Measurements from ENCODE around the gene QKI.
A peak's percentile ranks its signal among the peaks of the same experiment; 100 is the strongest.
"Not testable (repeated sequence)": the region's sequence is repeated elsewhere in the genome, so short reads cannot be mapped to it uniquely, and the experiment has no call there.

QKI gene

GRCh38 chr6:163414946-163415619, 565 bp downstream of the QKI start:
- no peak for DNase-seq (ENCODE audit: low read depth)

DNA sequence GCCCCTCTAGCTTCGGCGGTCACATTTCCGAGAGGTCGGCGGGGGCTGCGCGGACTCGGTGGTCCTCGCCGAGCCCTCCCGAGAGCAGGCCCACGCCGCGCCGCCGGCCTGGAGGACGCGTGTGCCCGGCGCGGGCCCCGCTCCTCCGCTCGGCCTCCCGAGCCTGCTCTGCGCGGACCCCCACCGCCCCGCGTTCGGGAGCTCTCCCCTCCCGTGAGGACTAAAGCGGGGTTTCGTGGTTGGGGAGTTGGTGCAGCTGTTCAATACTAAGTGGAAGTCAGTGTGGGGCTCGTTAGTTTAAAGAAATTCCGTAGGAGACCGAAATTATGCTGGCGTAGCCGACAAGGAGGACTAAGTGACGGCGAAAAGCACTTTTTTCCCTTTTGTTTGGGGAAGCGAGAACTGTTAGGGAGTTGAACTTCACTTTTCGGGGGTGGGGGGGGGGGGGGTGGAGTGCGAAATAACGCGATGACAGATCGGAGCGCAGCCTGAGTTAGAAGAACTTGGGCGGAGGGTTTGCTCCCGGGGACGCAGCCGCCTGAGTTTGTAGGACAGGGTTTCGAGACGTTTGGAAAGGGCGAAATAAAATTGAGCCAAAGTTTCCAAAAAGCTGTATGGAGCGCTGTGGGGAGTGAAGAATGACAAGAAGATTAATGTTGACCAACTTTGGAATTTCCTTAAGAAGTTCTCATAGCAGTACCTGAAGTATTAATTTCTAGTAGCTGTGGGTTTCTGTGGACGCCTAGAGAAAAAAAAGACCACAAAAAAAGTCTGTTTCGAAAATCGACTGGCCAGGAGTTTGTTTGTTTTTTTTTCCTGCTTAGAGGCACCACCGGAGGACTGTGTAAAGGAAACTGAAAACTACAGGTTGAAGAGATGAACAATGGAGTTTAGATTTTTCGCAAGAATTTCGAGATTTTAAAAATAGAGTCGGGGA, 1.4 kb downstream of the QKI start:
- peak; percentile 18 for DNase-seq (ENCODE audit: low read depth)

GRCh38 chr6:163416557-163417253, 2.2 kb downstream of the QKI start:
- DNase-seq (ENCODE audit: low read depth): no peak

DNA sequence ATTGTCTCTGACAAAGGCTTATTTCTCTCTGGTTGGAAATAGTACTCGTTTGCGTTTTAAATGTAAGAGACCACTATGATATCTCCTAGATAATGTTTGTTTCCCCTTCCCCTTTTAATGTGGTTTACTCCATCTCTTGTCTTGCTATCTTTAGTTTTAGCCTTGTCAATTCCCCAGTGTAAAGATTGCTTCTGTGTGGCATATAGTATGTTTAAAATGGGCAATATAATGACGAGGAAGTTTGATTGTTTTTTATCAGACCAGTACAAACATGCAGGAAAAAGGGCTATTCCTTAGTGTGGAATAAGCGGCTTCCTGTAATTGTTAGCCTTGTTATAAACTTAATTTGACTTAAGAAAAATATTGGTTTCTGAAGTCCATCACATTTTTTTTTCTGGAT, 3.1 kb downstream of the QKI start:
- DNase-seq (ENCODE audit: low read depth): no peak

DNA sequence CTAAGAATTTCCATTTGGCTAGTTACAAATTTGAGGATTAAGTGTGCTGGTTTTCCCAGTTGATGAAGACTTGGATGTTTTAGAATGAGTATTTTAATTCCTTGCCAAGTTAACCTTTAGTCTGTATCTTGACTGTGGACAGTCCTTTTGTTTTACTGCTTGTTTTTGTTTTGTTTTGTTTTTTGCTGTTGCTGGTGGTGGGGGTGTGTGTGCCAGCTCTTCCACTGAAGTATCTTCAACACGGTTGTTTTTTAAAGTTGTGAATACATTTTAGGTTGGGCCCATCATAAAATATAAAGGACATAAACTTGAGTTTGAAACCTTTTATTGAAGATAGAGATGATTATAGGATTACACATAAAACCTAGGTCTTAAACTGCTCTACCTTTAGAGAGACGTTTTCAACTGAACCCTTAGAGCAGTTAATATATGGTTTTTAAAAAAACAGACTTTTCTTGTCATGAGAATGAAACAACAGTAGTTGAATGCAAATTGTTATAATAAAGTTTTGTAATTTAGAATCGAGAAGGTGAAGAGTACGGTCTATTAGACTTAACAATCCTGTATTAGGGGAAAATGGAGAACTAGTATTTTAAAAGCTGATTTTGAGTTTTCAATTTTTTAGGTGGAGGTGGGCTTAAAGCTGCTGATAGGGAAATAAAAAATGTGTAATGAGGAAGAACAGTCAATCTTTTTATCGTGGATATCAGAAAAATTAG, 4.0 kb downstream of the QKI start:
- no peak for DNase-seq (ENCODE audit: low read depth)

DNA sequence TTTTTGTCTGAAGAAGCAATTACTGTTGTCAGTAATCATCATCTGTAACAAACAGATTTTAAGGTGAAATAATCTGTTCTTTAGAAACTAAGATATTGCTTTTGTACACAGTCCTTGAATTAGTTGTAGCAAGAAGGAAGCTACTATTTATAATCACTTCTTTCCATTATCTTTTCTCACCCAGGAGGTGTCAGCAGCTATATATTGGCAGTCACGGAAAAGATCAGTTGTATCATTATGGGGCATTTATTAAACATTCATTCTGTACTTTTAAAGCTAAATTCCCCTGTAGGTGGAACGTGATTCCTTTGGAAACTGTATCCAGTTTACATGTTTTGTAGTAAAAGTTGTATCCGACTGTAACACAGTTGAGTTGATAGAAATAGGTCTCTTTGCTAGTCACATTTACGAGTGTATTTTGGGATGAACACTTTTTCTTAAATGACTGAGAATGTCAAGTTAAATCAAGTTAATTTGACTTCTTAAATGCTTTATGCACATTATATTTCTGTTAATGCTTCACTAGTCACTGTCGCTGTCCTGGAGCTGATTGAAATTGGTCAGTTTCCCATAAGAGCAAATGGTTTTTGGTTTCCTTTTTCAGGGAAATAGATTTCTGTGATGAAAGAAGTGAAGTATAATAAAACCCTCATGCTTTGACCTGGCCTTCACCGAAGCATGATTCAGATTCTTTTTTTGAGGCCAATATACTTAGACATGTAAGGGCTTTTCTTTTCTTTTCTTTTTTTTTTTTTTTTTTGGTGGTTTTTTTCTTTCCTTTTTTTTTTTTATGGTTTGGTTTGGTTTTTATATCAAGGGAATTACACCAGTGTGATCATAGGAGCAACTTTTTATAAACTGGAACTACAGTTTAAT, 5.1 kb downstream of the QKI start:
- no peak for DNase-seq (ENCODE audit: low read depth)

- DNase-seq (ENCODE audit: low read depth): no peak
Measured at GRCh38 chr6:163420289-163420614, 5.7 kb downstream of the QKI start.

DNA sequence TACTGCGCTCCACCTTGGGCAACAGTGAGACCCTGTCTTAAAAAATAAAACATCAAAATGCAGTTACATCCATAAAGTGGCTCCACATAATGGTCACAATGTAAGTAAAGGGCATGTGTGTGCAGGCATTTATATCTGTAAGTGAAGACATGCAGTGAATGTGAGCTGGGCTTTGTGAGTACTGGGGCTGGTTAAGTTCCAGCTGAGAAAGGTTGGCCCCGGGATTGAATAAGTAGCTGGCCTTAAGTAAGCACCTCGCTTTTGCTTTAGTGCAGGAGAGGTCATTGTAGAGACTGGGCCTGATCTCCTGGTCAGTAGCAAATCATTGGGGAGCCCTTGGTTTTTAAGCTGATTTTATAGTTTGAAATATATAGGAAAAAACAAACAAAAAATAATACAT, 8.0 kb downstream of the QKI start:
- no peak for DNase-seq (ENCODE audit: low read depth)

- no peak for DNase-seq (ENCODE audit: low read depth)
Measured at GRCh38 chr6:163423696-163424095, 9.2 kb downstream of the QKI start.

DNA sequence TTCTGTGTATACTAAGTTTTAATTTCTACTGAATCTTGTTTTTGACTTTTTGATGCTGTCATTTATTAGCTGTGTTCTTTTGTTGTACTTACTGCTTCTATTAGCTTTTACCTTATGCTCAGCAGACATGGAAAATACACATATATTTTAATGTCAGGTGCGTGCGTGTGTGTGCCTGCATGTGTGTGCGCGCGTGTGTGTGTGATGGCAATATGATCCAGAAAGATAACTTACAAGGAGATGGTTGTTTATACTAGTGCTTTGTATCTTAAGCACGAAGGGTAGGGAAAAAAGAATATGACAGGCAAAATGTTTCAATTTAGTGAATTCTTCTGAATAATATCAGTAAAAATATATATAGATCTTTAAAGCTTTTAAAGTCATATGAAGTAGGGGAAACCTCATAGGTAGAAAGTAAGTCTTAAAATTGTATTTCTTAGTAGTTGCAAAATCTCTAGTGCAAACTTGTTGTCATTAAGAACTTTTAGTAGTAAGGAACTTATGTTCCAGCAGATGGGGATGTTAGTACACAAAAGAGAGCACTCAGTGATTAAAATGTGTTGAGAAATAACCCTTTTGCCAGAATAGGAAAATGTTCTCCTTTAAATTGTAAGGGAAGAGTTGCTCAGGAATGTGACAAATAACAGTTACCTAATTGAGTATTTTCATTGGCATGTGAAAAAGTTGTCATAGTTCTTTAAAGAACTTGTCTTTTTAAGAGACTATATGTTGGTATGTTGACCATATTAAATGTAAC, 13.2 kb downstream of the QKI start:
- DNase-seq (ENCODE audit: low read depth): no peak

- DNase-seq (ENCODE audit: low read depth): no peak
Measured at GRCh38 chr6:163428373-163428772, 13.9 kb downstream of the QKI start.

DNA sequence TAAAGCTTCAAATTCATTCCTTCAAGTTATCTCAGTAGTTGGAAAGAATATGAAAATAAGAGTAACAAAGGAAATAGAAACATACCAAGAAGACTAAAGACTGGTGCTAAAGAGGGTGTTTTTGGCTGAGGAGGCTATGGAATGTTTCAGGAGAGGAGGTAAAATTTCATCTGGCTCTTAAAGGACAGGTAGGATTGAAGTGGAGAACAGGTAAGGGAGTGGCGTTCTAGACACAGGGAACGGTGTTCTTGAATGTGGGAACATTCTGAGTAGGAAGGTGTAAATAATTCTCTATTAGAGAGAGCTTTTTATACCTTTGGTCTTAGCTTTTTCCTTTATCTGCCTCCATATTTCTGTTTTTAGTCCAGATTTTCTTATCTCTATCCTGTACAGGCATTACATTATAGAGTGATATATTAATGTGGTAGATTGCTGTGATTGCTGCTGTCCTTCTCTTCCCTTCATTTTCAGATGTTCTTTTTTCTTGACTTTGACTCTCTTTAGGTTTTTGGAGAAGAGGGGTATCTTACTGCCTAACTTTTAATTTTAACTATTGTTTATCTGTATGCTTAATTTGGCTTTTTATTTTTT, 15.4 kb downstream of the QKI start:
- no peak for DNase-seq (ENCODE audit: low read depth)

DNA sequence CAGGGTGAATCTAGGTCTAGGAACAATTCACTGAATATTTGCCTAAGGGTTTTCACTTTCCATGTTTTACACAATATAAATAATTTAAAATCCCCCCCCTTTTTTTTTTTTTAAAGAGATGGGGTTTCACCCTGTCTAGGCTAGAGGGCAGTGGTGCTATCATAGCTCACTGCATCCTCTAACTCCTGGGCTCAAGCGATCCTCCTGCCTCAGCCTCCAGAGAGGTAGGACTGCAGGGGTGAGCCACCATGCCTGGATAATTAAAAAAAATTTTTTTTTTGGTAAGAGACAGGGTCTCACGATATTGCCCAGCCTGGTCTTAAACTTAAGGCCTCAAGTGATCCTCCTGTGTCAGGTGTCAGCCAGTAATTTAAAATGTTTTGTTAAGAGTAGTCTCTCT, 17.8 kb downstream of the QKI start:
- DNase-seq (ENCODE audit: low read depth): no peak

DNA sequence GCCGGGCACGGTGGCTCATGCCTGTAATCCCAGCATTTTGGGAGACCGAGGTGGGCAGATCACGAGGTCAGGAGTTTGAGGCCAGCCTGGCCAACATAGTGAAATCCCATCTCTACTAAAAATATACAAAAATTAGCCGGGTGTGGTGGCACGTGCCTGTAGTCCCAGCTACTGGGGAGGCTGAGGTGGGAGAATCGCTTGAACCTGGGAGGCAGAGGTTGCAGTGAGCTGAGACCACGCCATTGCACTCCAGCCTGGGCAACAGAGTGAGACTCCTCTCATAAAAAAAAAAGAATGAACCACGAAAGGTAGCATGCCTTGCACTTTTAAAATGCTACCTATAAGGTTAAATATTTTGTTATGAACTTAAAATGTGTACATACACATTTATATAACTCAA, 19.0 kb downstream of the QKI start:
- DNase-seq (ENCODE audit: low read depth): not testable (repeated sequence)

DNA sequence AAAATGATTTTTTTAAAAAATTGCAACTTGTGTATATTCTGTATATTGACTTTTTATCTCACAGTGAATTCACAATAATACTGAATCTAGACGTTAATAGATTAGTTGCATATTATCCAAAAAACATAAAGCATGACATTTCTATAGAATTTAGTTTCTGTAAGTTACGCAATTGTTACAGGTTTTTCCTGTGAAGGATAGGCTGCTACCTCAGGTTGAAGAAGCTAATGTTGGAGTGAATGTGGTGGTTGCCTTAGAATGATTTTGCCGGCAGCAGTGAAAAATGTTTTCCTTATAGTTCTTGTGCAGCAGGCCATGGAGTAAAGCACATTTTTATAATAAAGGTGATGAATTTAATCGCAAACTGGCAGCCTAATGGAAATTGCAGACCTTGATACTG, 20.5 kb downstream of the QKI start:
- DNase-seq (ENCODE audit: low read depth): no peak

DNA sequence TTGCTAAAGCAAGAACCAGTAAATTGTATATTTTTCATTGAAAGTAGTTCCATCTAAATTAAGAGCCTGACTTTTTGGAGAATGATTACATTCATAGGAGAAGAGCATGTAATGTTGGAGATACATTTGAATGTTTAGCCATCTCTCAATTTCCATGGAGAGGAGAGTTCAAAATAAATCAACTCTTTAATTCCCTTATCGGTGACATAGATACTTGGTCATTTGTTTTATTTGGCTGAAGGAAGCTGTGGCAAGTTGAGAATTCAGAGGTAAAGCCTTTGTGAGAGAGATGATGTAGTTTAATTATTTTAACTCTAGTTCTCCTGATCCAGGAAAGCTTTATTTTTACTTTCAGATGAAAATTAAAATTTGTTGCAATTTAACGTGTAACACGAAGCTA, 22.3 kb downstream of the QKI start:
- DNase-seq (ENCODE audit: low read depth): no peak

GRCh38 chr6:163437466-163437865, 22.9 kb downstream of the QKI start:
- no peak for DNase-seq (ENCODE audit: low read depth)

DNA sequence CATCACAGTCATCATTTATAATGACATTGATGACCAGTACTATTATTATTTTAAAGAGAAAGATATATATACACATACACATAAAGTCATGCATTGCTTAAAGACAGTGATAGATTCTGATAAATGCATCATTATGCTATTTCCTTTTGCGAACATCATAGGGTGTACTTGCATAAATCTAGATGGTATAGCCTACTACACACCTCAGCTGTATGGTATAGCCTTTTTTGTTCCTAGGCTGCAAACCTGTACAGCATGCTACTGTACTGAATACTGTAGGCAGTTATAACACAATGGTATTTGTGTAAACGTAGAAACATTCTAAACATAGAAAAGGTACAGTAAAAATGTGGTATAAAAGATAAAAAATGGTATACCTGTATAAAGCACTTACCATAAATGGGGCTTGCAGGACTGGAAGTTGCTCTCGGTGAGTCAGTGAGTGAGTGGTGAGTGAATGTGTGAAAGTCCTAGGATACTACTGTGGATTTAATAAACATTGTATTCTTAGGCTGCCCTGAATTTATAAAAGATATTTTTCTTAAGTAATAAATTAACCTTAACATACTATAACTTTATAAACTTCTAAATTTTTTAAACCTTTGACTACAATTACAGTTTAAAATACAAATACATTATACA, 23.9 kb downstream of the QKI start:
- DNase-seq (ENCODE audit: low read depth): no peak

DNA sequence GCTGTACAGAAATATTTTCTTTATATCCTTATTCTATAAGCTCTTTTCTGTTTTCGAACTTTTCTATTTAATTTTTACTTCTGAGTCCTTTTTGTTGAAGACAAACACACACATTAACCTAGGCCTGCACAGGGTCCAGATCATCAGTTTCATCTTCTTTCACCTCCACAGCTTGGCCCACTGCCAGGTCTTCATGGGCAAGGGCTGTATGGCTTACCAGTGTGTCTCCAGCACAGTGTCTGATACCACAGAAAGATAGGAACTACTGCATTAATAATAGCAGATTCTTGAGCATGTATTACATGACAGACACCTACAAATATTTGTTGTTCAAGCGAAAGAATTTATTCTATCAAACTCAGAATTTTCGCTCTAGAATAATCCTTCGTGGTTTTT, 24.4 kb downstream of the QKI start:
- DNase-seq (ENCODE audit: low read depth): no peak

DNA sequence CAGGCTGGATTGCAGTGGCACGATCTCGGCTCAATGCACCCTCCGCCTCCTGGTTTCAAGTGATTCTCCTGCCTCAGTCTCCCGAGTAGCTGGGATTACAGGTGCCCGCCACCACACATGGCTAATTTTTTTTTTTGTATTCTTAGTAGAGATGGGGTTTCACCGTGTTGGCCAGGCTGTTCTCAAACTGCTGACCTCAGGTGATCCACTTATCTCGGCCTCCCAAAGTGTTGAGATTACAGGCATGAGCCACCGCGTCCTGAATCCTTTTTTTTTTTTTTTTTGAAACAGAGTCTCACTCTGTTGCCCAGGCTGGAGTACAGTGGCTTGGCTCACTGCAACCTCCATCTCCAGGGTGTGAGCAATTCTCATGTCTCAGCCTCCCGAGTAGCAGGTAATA, 24.9 kb downstream of the QKI start:
- not testable (repeated sequence) for DNase-seq (ENCODE audit: low read depth)

Data from T follicular helper cell (primary cell).